SU-DHL-6 (cell line): Measurements from ENCODE around the gene VAV3.

Experiments used
- H2AFZ ChIP-seq: fragments of 200-600 bp; sonication (generic); 2 replicates; pipeline ENCODE4 v1.6.1; 2014; ENCODE audit warnings: low read depth, mild to moderate bottlenecking, moderate library complexity, mixed read lengths, antibody characterized with exemption, low read length; ENCODE audit not compliant: severe bottlenecking
- H3F3A ChIP-seq: fragments of 200-600 bp; shearing (Covaris generic); 2 replicates; pipeline ENCODE4 v1.6.0; 2016; ENCODE audit warnings: antibody characterized with exemption, mild to moderate bottlenecking; ENCODE audit not compliant: insufficient read depth
- H3K27ac ChIP-seq: fragments of 200-600 bp; sonication (generic); 2 replicates; pipeline ENCODE4 v1.5.1; 2016; ENCODE audit warnings: low read depth, mild to moderate bottlenecking, low read length, moderate library complexity, mixed read lengths
- H3K27me3 ChIP-seq: fragments of 200-600 bp; sonication (generic), shearing (Covaris generic); 2 replicates; pipeline ENCODE4 v1.6.0; 2014; ENCODE audit warnings: mild to moderate bottlenecking, low read length
- H3K36me3 ChIP-seq: fragments of 200-600 bp; sonication (generic); 2 replicates; pipeline ENCODE4 v1.6.1; 2014; ENCODE audit warnings: mild to moderate bottlenecking, low read length, mixed read lengths
- H3K4me2 ChIP-seq: fragments of 300-600, 200-600 bp; shearing (Covaris generic), sonication (generic); 2 replicates; pipeline ENCODE4 v1.6.0; 2014; ENCODE audit warnings: low read length, low read depth, mild to moderate bottlenecking; ENCODE audit not compliant: poor library complexity, severe bottlenecking
- H3K4me3 ChIP-seq: fragments of 200-600 bp; sonication (generic); 2 replicates; pipeline ENCODE4 v1.5.1; 2014; ENCODE audit warnings: antibody characterized with exemption, low read length, mild to moderate bottlenecking, mixed read lengths; ENCODE audit not compliant: insufficient read depth, poor library complexity, severe bottlenecking
- H3K79me2 ChIP-seq: fragments of 200-600 bp; sonication (generic); 2 replicates; pipeline ENCODE4 v1.6.1; 2014; ENCODE audit warnings: mild to moderate bottlenecking, low read length, moderate library complexity; ENCODE audit not compliant: insufficient read depth
- H3K9ac ChIP-seq: fragments of 200-600 bp; sonication (generic); 2 replicates; pipeline ENCODE4 v1.7.0; 2014; ENCODE audit warnings: mild to moderate bottlenecking, low read length
- H3K9me2 ChIP-seq: fragments of 200-600 bp; sonication (generic); replicated peaks from 2 replicates; pipeline ENCODE4 v1.6.1; 2014; ENCODE audit warnings: low read length; ENCODE audit not compliant: insufficient read depth
- H3K9me3 ChIP-seq: fragments of 200-600 bp; sonication (generic); 2 replicates; pipeline ENCODE4 v1.6.1; 2014; ENCODE audit warnings: low read length, mixed read lengths; ENCODE audit not compliant: insufficient read depth
- H4K20me1 ChIP-seq: fragments of 200-600 bp; sonication (generic); 2 replicates; pipeline ENCODE4 v1.6.1; 2014; ENCODE audit warnings: low read depth, mild to moderate bottlenecking, antibody characterized with exemption, low read length, moderate library complexity, mixed read lengths
- CTCF ChIP-seq: fragments of 200-600 bp; sonication (generic); IDR thresholded peaks from one replicate; pipeline ENCODE4 v1.5.1; 2017; ENCODE audit warnings: antibody characterized with exemption, mild to moderate bottlenecking, low read length, moderate library complexity; ENCODE audit not compliant: insufficient read depth, poor library complexity, severe bottlenecking
- EZH2phosphoT487 ChIP-seq: fragments of 200-600 bp; sonication (generic), shearing (Covaris generic); conservative IDR thresholded peaks from 2 replicates; pipeline ENCODE4 v1.6.1; 2018; ENCODE audit warnings: mild to moderate bottlenecking, antibody characterized with exemption, low read length, moderate library complexity, mixed read lengths

Gene VAV3

GRCh38 chr1:107597290-107597689 is 367.7 kb downstream of the VAV3 start:
- Histone ChIP-seq H3K9ac (no peak overlapping the region), H3K36me3 (no peaks in the 10 kb centered on the region; the same call in 1 of the 2 replicates), H3K27me3 (no peaks in the 10 kb centered on the region), H3K4me2 (no peak overlapping the region), H2AFZ (no peak overlapping the region), H3K4me3 (no peak overlapping the region), H4K20me1 (no peaks in the 10 kb centered on the region), H3F3A (no peaks in the 10 kb centered on the region), H3K9me2 (no peaks in the 10 kb centered on the region), H3K79me2 (no peaks in the 10 kb centered on the region), H3K27ac (no peak overlapping the region), H3K9me3 (no peaks in the 10 kb centered on the region)
- TF ChIP-seq CTCF, result no peak
- TF ChIP-seq EZH2phosphoT487, result no peak

- Histone ChIP-seq H3K9me3 (no peaks in the 10 kb centered on the region), H3F3A (no peaks in the 10 kb centered on the region), H3K36me3 (no peaks in the 10 kb centered on the region; the same call in 1 of the 2 replicates), H2AFZ (no peak overlapping the region), H4K20me1 (no peaks in the 10 kb centered on the region), H3K79me2 (no peaks in the 10 kb centered on the region), H3K27ac (no peak overlapping the region), H3K27me3 (no peaks in the 10 kb centered on the region), H3K9me2 (no peaks in the 10 kb centered on the region), H3K4me3 (no peak overlapping the region), H3K4me2 (no peak overlapping the region), H3K9ac (no peak overlapping the region)
- TF ChIP-seq EZH2phosphoT487, result no peak
- TF ChIP-seq CTCF, result no peak
These were observed 370.4 kb downstream of the VAV3 start for GRCh38 chr1:107594536-107594935.

GRCh38 chr1:107593501-107594209 is 371.3 kb downstream of the VAV3 start:
- no peaks in the 10 kb centered on the region for H3K9me3 ChIP-seq
- no peak overlapping the region for H3K4me3 ChIP-seq
- H3K4me2 ChIP-seq, result no peak overlapping the region
- no peak overlapping the region for H2AFZ ChIP-seq
- TF ChIP-seq EZH2phosphoT487, result no peak
- TF ChIP-seq CTCF, result no peak
- H3F3A ChIP-seq, result no peaks in the 10 kb centered on the region
- H3K9me2 ChIP-seq, result no peaks in the 10 kb centered on the region
- H3K27ac ChIP-seq, result no peak overlapping the region
- no peaks in the 10 kb centered on the region for H3K79me2 ChIP-seq
- H3K36me3 ChIP-seq, result no peaks in the 10 kb centered on the region; the same call in 1 of the 2 replicates
- no peaks in the 10 kb centered on the region for H3K27me3 ChIP-seq
- H4K20me1 ChIP-seq, result no peaks in the 10 kb centered on the region
- no peak overlapping the region for H3K9ac ChIP-seq
